Mesodermal cell (in vitro differentiated cells): Measurements from ENCODE around the gene ATG7.

Source experiments
- H3K27ac ChIP-seq: 2 replicates; pipeline ENCODE4 v1.7.0; 2013; ENCODE audit warnings: mild to moderate bottlenecking, low read depth, low read length, moderate library complexity; ENCODE audit not compliant: severe bottlenecking
- H3K36me3 ChIP-seq: 2 replicates; pipeline ENCODE4 v1.7.1; 2013; ENCODE audit warnings: mild to moderate bottlenecking, low read length, moderate library complexity; ENCODE audit not compliant: control insufficient read depth, insufficient read depth
- H3K4me1 ChIP-seq: one replicate; pipeline ENCODE4 v1.7.1; 2013; ENCODE audit warnings: mild to moderate bottlenecking, low read length; ENCODE audit not compliant: insufficient read depth, control insufficient read depth, poor library complexity, severe bottlenecking
- H3K4me3 ChIP-seq: 2 replicates; pipeline ENCODE4 v1.7.0; 2013; ENCODE audit warnings: low read length, control low read depth, mild to moderate bottlenecking; ENCODE audit not compliant: insufficient read depth, poor library complexity, severe bottlenecking; ENCODE audit errors: extremely low read depth
- H3K9me3 ChIP-seq: 2 replicates; pipeline ENCODE4 v1.7.1; 2013; ENCODE audit warnings: mild to moderate bottlenecking, low read length, moderate library complexity; ENCODE audit not compliant: control insufficient read depth
- WGBS, 2 experiments: methylation state at CpG; one replicate each; pipeline ENCODE4 v1.1.5; 2013; ENCODE audit warnings: missing lambda C conversion rate in 2 of 2; ENCODE audit not compliant: insufficient coverage in 2 of 2; 5-methylcytosine and 5-hydroxymethylcytosine counted together

Gene ATG7

GRCh38 chr3:11553436-11554235 lies 281.4 kb downstream of the ATG7 start:
- Histone ChIP-seq H3K4me1 (peaks cover 12% of the 10 kb centered on the region), H3K36me3 (peaks cover 77% of the 10 kb centered on the region), H3K9me3 (peaks cover 6% of the 10 kb centered on the region), H3K27ac (no peak overlapping the region), H3K4me3 (no peak overlapping the region)
- WGBS, 2 experiments = 92 to 96% methylated on average over 13 to 17 of the region's 17 CpGs

DNA sequence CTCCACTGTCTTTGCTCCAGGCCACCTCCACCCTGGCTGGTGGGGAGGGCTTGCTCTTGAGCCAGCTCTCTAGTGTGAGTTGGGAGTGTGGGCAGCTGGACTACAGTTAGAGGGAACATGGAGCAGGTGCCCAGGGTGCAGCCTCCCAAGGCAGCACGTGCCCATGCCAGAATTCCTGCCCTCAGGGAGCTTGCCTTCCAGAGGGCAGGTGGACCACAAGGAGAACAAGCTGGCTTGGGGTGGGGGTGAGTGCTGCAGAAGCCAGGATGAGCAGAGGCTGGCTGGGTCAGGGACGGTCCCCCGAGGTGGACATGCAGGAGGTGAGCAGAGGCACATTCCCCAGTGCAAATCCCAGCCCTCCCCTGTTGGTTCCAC lies 282.0 kb downstream of the ATG7 start:
- Histone ChIP-seq H3K36me3 (peaks cover 82% of the 10 kb centered on the region), H3K4me3 (no peak overlapping the region)

GRCh38 chr3:11554666-11555065 lies 282.5 kb downstream of the ATG7 start:
- Histone ChIP-seq H3K4me1 (peaks cover 19% of the 10 kb centered on the region), H3K27ac (no peak overlapping the region), H3K4me3 (no peak overlapping the region), H3K36me3 (peaks cover 86% of the 10 kb centered on the region), H3K9me3 (peaks cover 6% of the 10 kb centered on the region)
- 87 to 88% methylated on average over 10 to 12 of the region's 12 CpGs for WGBS, 2 experiments

More for the DNA sequence above, 282.0 kb downstream of the ATG7 start:
- Histone ChIP-seq H3K4me1 (peaks cover 18% of the 10 kb centered on the region), H3K27ac (no peak overlapping the region), H3K9me3 (peaks cover 6% of the 10 kb centered on the region)
- WGBS, 2 experiments = 86 to 94% methylated on average over 3 of the region's 3 CpGs

DNA sequence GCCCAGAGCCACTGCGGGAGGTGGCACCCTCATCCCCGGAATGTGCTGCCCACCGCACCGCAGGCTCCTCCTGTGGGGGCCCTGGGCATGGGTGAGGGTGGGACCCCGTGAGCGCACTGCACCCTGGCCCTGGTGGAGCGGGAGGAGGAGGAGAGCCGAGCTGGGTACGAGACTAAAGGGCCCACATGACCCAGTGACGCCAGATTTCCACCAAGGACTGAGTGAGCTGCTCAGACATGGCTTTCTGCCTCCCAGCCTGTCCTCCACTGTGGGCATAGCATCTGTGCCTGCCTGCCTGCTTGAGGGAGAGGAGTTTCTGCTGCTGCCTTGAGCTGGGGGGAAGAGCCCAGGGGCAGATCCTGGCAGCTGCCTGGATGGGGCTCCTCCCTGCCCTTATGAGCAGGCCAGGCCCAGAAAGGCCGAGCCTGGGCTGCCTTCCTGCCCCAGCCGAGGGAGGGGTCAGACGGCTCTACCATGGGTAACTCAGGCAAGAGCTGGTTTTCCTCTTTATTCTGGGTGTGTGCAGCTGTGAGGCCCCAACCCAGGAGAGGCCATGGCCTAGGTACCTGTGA lies 283.1 kb downstream of the ATG7 start:
- H3K4me3 ChIP-seq = no peak overlapping the region
- H3K9me3 ChIP-seq = peaks cover 6% of the 10 kb centered on the region
- peaks cover 93% of the 10 kb centered on the region for H3K36me3 ChIP-seq
- H3K27ac ChIP-seq = no peak overlapping the region
- 91 to 97% methylated on average over 11 to 13 of the region's 13 CpGs for WGBS, 2 experiments
- peaks cover 24% of the 10 kb centered on the region for H3K4me1 ChIP-seq

- Histone ChIP-seq H3K4me1 (peaks cover 28% of the 10 kb centered on the region), H3K27ac (no peak overlapping the region), H3K9me3 (peaks cover 6% of the 10 kb centered on the region), H3K36me3 (peaks cover 96% of the 10 kb centered on the region), H3K4me3 (no peak overlapping the region)
- 94% methylated on average over 18 to 21 of the region's 23 CpGs for WGBS, 2 experiments
These were observed 283.9 kb downstream of the ATG7 start for GRCh38 chr3:11555881-11556633.

- Histone ChIP-seq H3K4me1 (peaks cover 31% of the 10 kb centered on the region), H3K9me3 (peaks cover 6% of the 10 kb centered on the region), H3K27ac (peak overlapping the region; percentile 33), H3K36me3 (peaks cover 95% of the 10 kb centered on the region), H3K4me3 (no peak overlapping the region)
- 96 to 100% methylated on average over 5 to 6 of the region's 16 CpGs for WGBS, 2 experiments
These were observed 284.9 kb downstream of the ATG7 start for GRCh38 chr3:11556851-11557644.

DNA sequence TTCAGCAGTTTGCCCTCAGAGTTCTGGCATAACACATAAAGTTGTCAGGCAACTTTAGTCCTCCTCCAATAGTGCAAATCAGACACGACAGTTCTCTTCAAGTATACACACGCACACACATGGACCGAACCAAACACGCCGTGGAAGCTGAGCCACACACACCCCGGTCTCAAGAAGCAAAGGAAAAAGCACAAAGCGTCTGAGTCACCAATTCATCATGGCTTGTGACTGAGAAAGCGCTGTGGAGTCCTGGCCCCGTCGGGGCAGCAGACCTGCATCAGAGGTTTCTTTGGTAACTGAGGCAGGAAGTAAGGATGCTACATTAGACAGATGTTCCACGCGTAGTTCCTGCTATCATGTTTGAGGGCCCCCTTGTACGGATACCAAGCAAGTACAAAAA lies 285.8 kb downstream of the ATG7 start:
- WGBS, 2 experiments = 93 to 97% methylated on average over 13 of the region's 13 CpGs
- Histone ChIP-seq H3K9me3 (no peaks in the 10 kb centered on the region), H3K36me3 (peaks cover 95% of the 10 kb centered on the region), H3K4me3 (no peak overlapping the region), H3K4me1 (peaks cover 37% of the 10 kb centered on the region), H3K27ac (peak overlapping the region; percentile 33)

DNA sequence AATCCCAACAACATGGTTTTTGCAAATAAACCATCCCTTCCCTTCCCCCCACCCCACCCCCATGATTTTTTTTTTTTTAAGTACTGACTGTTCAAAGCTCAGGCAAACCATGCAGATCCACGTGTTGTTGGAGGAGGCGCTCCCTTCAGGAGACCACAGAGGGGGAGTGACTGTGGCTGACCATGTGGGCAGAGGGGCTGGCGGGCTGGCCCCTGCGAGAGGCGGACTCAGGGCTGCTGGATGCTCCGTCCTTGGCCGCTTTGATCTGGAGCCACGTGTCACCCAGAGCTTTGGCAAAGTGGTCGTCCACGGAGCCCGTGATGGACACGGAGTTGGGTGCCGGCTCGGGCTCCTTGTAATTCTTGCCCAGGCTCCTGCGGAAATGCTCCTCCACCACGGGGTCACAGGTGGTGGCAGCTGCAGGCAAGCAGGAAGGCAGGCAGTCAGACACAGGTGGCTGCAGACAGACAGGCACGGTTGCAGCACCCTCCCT lies 286.3 kb downstream of the ATG7 start:
- Histone ChIP-seq H3K4me3 (no peak overlapping the region), H3K9me3 (no peaks in the 10 kb centered on the region), H3K4me1 (peaks cover 37% of the 10 kb centered on the region), H3K36me3 (peaks cover 95% of the 10 kb centered on the region), H3K27ac (peak overlapping the region; percentile 45)
- 96 to 97% methylated on average over 11 to 17 of the region's 17 CpGs for WGBS, 2 experiments

DNA sequence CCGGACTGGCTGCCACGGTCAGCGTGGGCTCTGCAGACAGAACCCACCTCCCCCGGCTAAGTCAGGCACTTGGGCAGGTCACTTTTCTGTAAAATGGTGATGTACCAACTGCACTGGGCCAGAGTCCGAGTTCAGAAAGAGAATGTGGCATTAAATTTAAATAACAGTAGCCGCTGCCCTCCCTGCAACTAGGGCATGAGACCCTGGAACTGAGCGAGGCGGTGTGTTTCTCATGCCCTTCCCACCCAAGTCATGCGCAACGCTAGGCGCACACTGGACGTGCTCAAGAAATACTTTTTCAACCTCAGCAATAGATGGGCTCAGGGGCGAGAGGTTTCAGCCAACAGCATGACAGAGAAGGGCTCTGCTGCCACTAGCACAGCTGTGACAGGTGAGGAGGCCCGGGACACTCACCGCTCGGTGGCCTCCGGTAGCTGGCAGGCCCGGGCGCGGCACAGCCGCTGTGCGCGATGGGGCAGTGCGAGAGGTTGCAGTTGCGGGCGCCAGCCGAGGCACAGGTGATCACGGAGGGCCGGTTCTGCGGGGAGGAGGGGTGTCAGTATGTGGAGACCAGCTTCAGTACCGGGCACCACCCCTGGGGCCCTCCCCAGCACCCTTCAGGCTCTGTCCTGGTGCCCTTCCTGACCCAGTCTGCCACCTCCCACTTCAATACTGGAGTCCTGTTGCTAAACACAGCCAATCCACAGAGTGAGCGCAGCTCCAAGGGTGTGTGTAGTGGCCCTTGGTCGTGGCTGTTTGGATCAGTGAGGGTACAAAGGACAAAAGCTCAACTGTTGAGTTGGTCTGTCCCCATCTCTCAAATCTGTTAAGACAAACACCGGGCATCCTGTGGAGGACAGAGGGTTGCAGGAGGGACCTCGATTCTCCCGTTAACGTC lies 287.0 kb downstream of the ATG7 start:
- Histone ChIP-seq H3K27ac (peak overlapping the region; percentile 41), H3K9me3 (no peaks in the 10 kb centered on the region), H3K36me3 (peaks cover 95% of the 10 kb centered on the region), H3K4me1 (peaks cover 37% of the 10 kb centered on the region), H3K4me3 (no peak overlapping the region)
- WGBS, 2 experiments = 92 to 93% methylated on average over 31 to 33 of the region's 37 CpGs
